HG02970 (cell line): Measurements from ENCODE around the gene MTUS2.
"Not testable (repeated sequence)": the region's sequence is repeated elsewhere in the genome, so short reads cannot be mapped to it uniquely, and the experiment has no call there.

ENCODE experiments used
- ATAC-seq: cut with Tn5 transposase; IDR thresholded peaks from one replicate; pipeline ENCODE4 v1.9.1; 2021; ENCODE audit warnings: mild to moderate bottlenecking, moderate library complexity, moderate number of reproducible peaks; ENCODE audit not compliant: unreplicated experiment, low FRiP score

MTUS2 gene

DNA sequence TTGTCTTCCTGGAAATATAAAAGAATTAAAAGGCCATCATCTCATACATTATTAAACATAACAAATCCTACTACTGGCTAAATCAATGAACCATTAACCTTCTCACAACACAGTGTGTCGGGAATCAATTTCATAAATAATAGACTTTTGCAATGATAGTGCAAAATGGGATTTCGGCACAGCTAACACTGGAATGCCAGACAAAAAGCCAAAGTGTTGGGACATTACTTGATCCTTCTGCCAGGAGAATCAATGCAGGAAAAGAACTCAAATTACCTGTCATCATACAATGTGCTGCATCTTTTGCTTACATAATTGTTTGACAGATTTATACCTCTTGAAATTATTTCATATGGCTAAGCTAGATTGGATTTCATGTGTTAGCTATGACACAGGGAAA, 334.3 kb downstream of the MTUS2 start:
- ATAC-seq: no peak

DNA sequence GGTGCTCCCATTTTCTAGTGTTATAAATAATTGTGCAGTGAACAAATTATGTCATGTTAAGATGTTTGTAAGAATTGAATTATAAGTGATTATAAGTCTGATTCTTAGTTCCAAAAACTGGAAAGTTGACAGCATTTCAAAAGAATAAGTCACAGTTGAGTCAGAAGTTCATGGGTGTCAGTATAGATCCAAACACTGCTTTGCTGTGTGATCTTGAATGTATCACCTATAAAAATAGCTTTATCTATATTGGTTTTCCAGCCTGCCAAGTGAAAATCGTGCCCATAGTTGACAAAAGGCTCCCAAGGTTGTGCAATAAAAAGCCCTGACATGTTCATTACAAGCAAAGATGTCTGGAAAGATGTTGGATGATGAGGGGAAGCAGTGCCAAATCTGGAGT, 336.0 kb downstream of the MTUS2 start:
- no peak for ATAC-seq

DNA sequence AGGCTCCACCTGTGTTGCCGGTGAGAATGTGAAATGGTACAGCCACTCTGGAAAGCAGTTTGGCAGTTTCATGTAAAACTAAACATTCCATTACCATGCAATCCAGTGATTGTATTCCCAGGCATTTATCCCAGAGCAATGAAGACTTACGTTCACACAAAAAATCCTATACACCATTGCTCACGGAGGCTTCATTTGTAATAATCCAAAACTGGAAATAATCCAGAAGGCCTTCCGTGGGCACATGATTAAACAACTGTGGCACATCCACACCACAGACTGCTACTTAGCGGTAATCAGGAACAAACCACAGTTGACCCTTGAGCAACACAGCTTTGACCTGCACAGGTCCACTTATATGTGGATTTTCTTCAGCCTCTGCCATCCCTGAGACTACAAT, 339.7 kb downstream of the MTUS2 start:
- ATAC-seq: no peak

DNA sequence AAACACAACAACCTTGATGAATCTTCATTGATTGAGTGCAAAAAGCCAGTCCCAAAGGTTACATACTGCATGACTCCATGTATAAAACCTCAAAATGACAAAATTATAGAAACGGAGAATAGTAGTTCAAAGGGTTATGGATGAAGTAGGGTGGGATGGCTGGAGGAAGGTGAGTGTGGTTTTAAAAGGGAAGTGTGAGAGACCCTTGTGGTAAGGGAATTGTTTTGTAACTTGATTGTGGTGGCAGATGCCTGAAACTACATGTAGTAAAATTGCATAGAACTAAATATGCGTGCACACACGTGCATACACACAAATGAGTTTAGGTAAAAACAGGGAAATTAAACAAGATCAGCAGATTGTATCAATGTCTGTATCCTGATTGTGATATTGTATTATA, 340.7 kb downstream of the MTUS2 start:
- no peak for ATAC-seq

DNA sequence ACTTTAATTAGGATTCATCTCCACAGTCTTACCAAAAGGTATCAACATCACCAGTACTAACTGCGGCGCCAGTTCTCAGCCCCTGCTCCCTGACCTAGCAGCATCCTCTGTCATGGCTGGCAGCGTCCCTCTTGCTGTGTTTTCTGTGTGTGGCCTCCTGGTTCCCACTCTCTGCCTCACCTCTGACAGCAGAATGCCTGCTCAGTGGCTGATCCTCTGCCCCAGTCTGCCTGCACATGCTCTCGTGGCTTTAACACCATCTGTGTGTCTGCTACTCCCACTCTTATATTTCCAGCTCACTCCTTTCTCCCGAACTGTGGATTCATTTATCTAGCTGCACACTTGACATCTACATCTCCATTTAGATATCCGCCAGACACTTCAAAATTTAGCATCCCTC, 341.5 kb downstream of the MTUS2 start:
- ATAC-seq: no peak

DNA sequence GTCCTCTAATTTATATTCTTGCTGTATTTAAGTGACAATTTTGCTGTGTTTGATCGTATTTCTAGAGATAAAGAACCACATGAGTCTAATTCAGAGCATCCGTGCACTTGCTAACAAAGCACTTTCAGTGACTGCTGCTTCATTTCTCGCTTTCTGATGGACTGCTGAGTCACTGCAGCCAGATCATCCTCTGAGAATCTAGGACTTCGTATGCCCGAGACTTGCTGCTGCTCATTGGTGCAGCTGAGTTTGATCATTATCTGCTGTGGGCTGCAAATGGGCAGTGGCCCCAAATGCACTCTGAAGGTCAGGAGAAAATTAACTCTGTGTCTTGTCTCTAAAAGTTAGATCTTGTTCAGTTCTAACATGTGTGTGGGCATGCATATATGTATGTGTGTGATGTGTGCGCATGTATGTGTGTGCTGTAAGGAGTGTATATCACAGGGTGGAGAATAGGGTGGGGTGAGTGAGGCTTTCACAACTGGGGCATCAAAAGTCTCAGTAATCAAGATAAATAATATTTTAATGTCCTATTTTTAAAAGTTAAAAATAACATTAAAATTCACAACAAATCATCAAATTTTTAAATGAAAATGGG, 342.6 kb downstream of the MTUS2 start:
- ATAC-seq: no peak

- no peak for ATAC-seq
Measured at GRCh38 chr13:29164116-29164515, 344.0 kb downstream of the MTUS2 start.

DNA sequence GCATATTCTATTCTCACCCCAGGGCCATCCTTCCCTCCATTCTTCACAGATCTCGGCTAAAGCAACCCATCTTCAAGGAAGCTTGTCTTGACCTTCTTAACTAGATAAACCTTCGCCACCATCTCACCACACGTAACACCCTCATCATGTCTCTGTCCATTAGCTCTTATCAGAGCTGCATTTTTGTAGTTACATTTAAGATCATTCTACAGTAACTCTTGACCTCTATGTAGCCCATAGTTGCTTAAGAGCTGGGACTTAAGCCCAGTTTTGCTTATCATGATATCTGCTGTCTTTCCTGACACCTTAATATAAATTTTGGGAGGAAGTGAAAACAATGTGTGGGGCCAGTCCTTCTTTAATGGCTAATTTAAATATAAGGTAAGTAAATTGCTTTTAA, 345.1 kb downstream of the MTUS2 start:
- ATAC-seq: no peak

- no peak for ATAC-seq
Measured at GRCh38 chr13:29165840-29166239, 345.7 kb downstream of the MTUS2 start.

- no peak for ATAC-seq
Measured at GRCh38 chr13:29170436-29171082, 350.4 kb downstream of the MTUS2 start.

GRCh38 chr13:29171244-29171643, 351.1 kb downstream of the MTUS2 start:
- no peak for ATAC-seq

DNA sequence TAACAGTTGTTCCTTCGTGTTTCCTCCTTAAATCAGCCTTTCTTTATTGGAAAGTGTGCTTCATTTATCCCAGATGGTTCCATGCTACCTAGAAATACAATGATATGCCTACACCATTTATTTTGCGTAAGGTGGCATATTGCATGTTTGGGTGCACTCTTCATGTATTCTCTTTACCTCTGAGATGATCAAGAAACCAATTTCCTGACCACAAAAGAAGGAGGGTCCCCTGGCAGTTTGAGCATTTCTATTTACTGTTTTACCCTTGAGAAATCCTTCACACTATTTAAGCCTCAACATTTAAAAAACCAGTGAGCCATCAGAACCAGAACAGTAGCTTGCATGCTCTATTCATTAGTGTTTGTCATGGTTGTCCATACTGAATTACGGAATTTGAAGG, 354.0 kb downstream of the MTUS2 start:
- no peak for ATAC-seq

GRCh38 chr13:29175250-29175873, 355.2 kb downstream of the MTUS2 start:
- ATAC-seq: no peak

- no peak for ATAC-seq
Measured at GRCh38 chr13:29180055-29180454, 359.9 kb downstream of the MTUS2 start.

- ATAC-seq: no peak
Measured at GRCh38 chr13:29182216-29182615, 362.1 kb downstream of the MTUS2 start.

DNA sequence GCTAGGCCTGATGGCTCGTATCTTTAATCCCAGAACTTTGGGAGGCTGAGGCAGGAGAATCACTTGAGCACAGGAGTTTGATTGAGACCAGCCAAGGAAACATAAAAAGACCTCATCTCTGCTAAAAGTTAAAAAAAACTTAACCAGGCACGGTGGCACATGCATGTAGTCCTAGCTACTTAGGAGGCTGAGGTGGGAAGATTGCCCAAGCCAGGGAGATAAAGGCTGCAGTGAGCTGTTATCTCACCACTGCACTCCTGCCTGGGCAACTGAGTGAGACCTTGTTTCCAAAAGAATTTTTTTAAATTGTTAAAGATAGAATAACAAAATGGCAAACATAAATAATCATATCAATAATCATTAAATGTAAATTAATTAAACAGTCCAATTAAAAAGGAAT, 365.8 kb downstream of the MTUS2 start:
- no peak for ATAC-seq

DNA sequence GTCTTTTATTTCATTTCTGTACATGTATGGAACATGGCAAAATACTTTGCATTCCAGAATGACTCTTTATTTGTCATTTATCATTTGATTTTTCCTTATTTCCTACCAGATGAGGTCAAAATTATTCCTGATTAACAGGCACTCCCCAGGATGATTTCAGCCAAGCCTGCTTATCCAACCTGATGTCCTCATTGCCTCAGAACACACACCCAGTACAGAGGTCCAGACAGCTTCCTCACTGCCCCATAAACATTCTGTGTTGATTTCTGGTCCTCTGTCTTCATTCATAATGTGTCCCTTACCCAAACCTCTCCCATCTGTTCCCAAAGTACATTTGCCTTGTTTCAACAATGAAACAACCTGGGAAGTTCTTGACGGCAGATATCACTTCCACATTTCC, 367.4 kb downstream of the MTUS2 start:
- ATAC-seq: no peak

DNA sequence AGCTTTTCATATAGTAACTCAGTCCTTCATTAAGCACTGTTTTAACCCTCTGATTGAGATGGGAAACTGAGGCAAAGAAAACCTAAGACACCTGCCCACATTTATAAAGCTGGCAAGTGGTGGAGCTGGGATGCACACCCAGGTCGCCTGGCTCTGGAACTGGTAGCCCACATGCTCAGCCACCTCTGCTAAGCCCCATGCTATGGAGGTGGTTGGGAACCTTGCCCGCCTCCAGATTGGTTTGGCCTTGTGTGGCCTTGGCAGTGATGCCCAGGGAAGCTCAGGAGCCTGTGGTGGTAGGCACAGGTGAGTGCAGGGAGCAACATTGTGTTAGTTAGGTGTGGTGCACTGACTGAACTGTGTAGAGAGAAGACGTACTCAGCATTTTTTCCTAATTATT, 370.2 kb downstream of the MTUS2 start:
- ATAC-seq: no peak

GRCh38 chr13:29193083-29193482, 372.9 kb downstream of the MTUS2 start:
- ATAC-seq: no peak

DNA sequence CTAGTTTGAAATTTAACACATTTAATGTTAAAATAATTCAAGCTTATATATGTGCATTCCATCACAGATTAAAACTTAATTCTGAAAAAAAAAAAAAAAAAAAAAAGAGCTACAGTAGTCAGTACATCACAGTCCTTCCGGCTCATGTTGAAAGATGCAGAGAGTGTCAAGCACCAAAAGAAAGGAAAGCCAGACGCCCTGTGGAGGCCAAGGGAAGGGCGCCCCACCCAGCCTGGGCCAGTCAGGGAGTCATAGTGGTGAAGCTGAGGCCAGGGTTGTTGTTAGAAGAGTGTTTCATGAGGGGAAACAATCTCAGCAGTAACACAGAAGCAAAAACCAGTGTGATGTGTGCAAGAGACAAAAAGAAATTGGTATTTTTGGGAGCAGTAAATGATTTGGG, 375.3 kb downstream of the MTUS2 start:
- no peak for ATAC-seq

GRCh38 chr13:29196409-29197074, 376.4 kb downstream of the MTUS2 start:
- ATAC-seq: peak; percentile 71

DNA sequence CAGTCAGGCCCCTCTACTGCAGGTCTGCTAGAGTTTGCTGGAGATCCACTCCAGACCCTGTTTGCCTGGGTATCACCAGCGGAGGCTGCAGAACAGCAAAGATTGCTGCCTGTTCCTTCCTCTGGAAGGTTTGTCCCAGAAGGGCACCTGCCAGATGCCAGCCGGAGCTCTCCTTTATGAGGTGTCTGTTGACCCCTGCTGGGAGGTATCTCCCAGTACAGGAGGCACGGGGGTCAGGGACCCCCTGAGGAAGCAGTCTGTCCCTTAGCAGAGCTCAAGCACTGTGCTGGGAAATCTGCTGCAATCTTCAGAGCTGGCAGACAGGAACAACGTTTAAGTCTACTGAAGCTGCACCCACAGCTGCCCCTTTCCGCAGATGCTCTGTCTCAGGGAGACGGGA, 382.6 kb downstream of the MTUS2 start:
- ATAC-seq: not testable (repeated sequence)
